Neural cell (in vitro differentiated cells): ENCODE results near the gene RPRML.

Experiments used
- EP300 ChIP-seq: fragments of 450-650 bp; conservative IDR thresholded peaks from 2 replicates; pipeline ENCODE4 v1.6.1; 2014; ENCODE audit warnings: antibody characterized with exemption, mild to moderate bottlenecking, moderate library complexity; ENCODE audit not compliant: poor library complexity, severe bottlenecking
- EZH2 ChIP-seq: fragments of 200-600, 300-800 bp; shearing (Covaris generic), sonication (generic); IDR thresholded peaks from 2 replicates; pipeline ENCODE4 v1.6.1; 2014; ENCODE audit warnings: antibody characterized with exemption, low read length, borderline replicate concordance, mild to moderate bottlenecking; ENCODE audit not compliant: insufficient read depth, poor library complexity, severe bottlenecking
- MXI1 ChIP-seq: fragments of 450-650 bp; conservative IDR thresholded peaks from 2 replicates; pipeline ENCODE4 v1.6.1; 2014; ENCODE audit warnings: antibody characterized with exemption, mild to moderate bottlenecking; ENCODE audit not compliant: poor library complexity, severe bottlenecking
- POLR2AphosphoS5 ChIP-seq: IDR thresholded peaks from 2 replicates; pipeline ENCODE4 v1.6.1; 2012
- RAD21 ChIP-seq: fragments of 450-650 bp; conservative IDR thresholded peaks from 2 replicates; pipeline ENCODE4 v1.6.1; 2014; ENCODE audit warnings: antibody characterized with exemption, mild to moderate bottlenecking, moderate library complexity
- SMC3 ChIP-seq: fragments of 450-650 bp; conservative IDR thresholded peaks from 2 replicates; pipeline ENCODE4 v1.6.1; 2014; ENCODE audit warnings: antibody characterized with exemption, mild to moderate bottlenecking, moderate library complexity; ENCODE audit not compliant: poor library complexity
- TAF1 ChIP-seq: IDR thresholded peaks from 2 replicates; pipeline ENCODE4 v1.6.1; 2012; ENCODE audit warnings: low read depth
- TF ChIP-seq, protein P1 (sequence below): IDR thresholded peaks from 2 replicates; pipeline ENCODE4 v1.6.1; 2012; ENCODE audit warnings: borderline replicate concordance
- TF ChIP-seq, protein P2 (sequence below): fragments of 450-650 bp; IDR thresholded peaks from 2 replicates; pipeline ENCODE4 v1.5.1; 2014; ENCODE audit warnings: antibody characterized with exemption, mild to moderate bottlenecking, moderate library complexity; ENCODE audit not compliant: poor library complexity, severe bottlenecking

GRCh38 chr17:46982577-46982976 lies 3.5 kb upstream of the RPRML start:
- TF ChIP-seq POLR2AphosphoS5 (no peak), SMC3 (no peak), MXI1 (no peak), EZH2 (no peak), EP300 (no peak), TAF1 (no peak), RAD21 (no peak)
- TF ChIP-seq, protein P1, sequence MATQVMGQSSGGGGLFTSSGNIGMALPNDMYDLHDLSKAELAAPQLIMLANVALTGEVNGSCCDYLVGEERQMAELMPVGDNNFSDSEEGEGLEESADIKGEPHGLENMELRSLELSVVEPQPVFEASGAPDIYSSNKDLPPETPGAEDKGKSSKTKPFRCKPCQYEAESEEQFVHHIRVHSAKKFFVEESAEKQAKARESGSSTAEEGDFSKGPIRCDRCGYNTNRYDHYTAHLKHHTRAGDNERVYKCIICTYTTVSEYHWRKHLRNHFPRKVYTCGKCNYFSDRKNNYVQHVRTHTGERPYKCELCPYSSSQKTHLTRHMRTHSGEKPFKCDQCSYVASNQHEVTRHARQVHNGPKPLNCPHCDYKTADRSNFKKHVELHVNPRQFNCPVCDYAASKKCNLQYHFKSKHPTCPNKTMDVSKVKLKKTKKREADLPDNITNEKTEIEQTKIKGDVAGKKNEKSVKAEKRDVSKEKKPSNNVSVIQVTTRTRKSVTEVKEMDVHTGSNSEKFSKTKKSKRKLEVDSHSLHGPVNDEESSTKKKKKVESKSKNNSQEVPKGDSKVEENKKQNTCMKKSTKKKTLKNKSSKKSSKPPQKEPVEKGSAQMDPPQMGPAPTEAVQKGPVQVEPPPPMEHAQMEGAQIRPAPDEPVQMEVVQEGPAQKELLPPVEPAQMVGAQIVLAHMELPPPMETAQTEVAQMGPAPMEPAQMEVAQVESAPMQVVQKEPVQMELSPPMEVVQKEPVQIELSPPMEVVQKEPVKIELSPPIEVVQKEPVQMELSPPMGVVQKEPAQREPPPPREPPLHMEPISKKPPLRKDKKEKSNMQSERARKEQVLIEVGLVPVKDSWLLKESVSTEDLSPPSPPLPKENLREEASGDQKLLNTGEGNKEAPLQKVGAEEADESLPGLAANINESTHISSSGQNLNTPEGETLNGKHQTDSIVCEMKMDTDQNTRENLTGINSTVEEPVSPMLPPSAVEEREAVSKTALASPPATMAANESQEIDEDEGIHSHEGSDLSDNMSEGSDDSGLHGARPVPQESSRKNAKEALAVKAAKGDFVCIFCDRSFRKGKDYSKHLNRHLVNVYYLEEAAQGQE: no peak
- TF ChIP-seq, protein P2, sequence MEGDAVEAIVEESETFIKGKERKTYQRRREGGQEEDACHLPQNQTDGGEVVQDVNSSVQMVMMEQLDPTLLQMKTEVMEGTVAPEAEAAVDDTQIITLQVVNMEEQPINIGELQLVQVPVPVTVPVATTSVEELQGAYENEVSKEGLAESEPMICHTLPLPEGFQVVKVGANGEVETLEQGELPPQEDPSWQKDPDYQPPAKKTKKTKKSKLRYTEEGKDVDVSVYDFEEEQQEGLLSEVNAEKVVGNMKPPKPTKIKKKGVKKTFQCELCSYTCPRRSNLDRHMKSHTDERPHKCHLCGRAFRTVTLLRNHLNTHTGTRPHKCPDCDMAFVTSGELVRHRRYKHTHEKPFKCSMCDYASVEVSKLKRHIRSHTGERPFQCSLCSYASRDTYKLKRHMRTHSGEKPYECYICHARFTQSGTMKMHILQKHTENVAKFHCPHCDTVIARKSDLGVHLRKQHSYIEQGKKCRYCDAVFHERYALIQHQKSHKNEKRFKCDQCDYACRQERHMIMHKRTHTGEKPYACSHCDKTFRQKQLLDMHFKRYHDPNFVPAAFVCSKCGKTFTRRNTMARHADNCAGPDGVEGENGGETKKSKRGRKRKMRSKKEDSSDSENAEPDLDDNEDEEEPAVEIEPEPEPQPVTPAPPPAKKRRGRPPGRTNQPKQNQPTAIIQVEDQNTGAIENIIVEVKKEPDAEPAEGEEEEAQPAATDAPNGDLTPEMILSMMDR: no peak
